GM23338 (cell line): ENCODE measurements around the gene MPEG1. TPM values are rescaled to one million over a fixed set of nuclear protein-coding genes. Genes with fewer than 3 reads are reported as not detected.

Source experiments
- ATAC-seq: fragments of 200-7000 bp; cut with Tn5 transposase; 3 replicates; pipeline ENCODE4 v1.9.1; 2020
- DNase-seq: peaks from one replicate; pipeline ENCODE4 v3.0.0-alpha.2; 2015; ENCODE audit warnings: low spot score
- H2AFZ ChIP-seq: fragments of 200-600 bp; sonication (generic); 2 replicates; pipeline ENCODE4 v1.8.0; 2016; ENCODE audit warnings: antibody characterized with exemption, mild to moderate bottlenecking, moderate library complexity
- H3F3A ChIP-seq: fragments of 200-600 bp; sonication (generic); replicated peaks from 2 replicates; pipeline ENCODE4 v1.8.0; 2017; ENCODE audit warnings: antibody characterized with exemption, mixed run types, low read depth
- H3K27ac ChIP-seq: fragments of 200-600 bp; sonication (generic); 2 replicates; pipeline ENCODE4 v1.6.1; 2016; ENCODE audit warnings: low read depth
- H3K27me3 ChIP-seq: fragments of 200-600 bp; sonication (generic); 2 replicates; pipeline ENCODE4 v1.8.0; 2016; ENCODE audit warnings: mild to moderate bottlenecking, mixed run types, moderate library complexity; ENCODE audit not compliant: insufficient read depth
- H3K36me3 ChIP-seq: fragments of 200-600 bp; sonication (generic); 2 replicates; pipeline ENCODE4 v1.8.0; 2016; ENCODE audit warnings: mild to moderate bottlenecking; ENCODE audit not compliant: insufficient read depth
- H3K4me1 ChIP-seq: fragments of 200-600 bp; sonication (generic); 2 replicates; pipeline ENCODE4 v1.8.0; 2016; ENCODE audit warnings: mild to moderate bottlenecking, moderate library complexity; ENCODE audit not compliant: insufficient read depth
- H3K4me2 ChIP-seq: fragments of 200-600 bp; sonication (generic); 2 replicates; pipeline ENCODE4 v1.7.1; 2017; ENCODE audit warnings: mixed run types
- H3K4me3 ChIP-seq: fragments of 200-600 bp; sonication (generic); 2 replicates; pipeline ENCODE4 v1.6.1; 2016; ENCODE audit warnings: mixed run types
- H3K79me2 ChIP-seq: fragments of 200-600 bp; sonication (generic); replicated peaks from 2 replicates; pipeline ENCODE4 v1.8.0; 2017; ENCODE audit warnings: mild to moderate bottlenecking; ENCODE audit not compliant: insufficient read depth
- H3K9me2 ChIP-seq: fragments of 200-600 bp; sonication (generic); 2 replicates; pipeline ENCODE4 v1.8.0; 2017; ENCODE audit not compliant: insufficient read depth
- H4K20me1 ChIP-seq: fragments of 200-600 bp; sonication (generic); replicated peaks from 2 replicates; pipeline ENCODE4 v1.8.0; 2017; ENCODE audit warnings: mild to moderate bottlenecking; ENCODE audit not compliant: insufficient read depth
- H3K27ac Mint-ChIP-seq: 2 replicates; pipeline ENCODE4 v1.8.0; 2020; ENCODE audit warnings: inconsistent platforms, mild to moderate bottlenecking, moderate library complexity, mixed read lengths
- H3K27me3 Mint-ChIP-seq: 3 replicates; pipeline ENCODE4 v1.8.0; 2022; ENCODE audit warnings: low read depth, mild to moderate bottlenecking, moderate library complexity, mixed read lengths, inconsistent platforms; ENCODE audit not compliant: insufficient read depth, poor library complexity
- H3K36me3 Mint-ChIP-seq: 3 replicates; pipeline ENCODE4 v1.8.0; 2021; ENCODE audit warnings: low read depth, mild to moderate bottlenecking, inconsistent platforms, moderate library complexity, mixed read lengths
- H3K4me1 Mint-ChIP-seq: 3 replicates; pipeline ENCODE4 v1.8.0; 2020; ENCODE audit warnings: mild to moderate bottlenecking, inconsistent platforms, mixed read lengths
- H3K4me3 Mint-ChIP-seq: 3 replicates; pipeline ENCODE4 v1.8.0; 2021; ENCODE audit warnings: moderate library complexity, mild to moderate bottlenecking, inconsistent platforms, mixed read lengths
- H3K9me3 Mint-ChIP-seq: 3 replicates; pipeline ENCODE4 v1.8.0; 2020; ENCODE audit warnings: moderate library complexity, mild to moderate bottlenecking, inconsistent platforms, mixed read lengths
- EZH2 ChIP-seq: fragments of 200-600 bp; sonication (generic); IDR thresholded peaks from one replicate; pipeline ENCODE4 v1.8.0; 2017; ENCODE audit warnings: antibody characterized with exemption, mild to moderate bottlenecking, low read depth; ENCODE audit not compliant: unreplicated experiment
- NANOG ChIP-seq: IDR thresholded peaks from 2 replicates; pipeline ENCODE4 v1.6.1; 2016; ENCODE audit warnings: antibody characterized with exemption, borderline replicate concordance
- REST ChIP-seq: IDR thresholded peaks from one replicate; pipeline ENCODE4 v1.6.1; 2018; ENCODE audit warnings: antibody characterized with exemption; ENCODE audit not compliant: unreplicated experiment
- STAT1 ChIP-seq: IDR thresholded peaks from one replicate; pipeline ENCODE4 v1.6.1; 2016; ENCODE audit warnings: antibody characterized with exemption; ENCODE audit not compliant: unreplicated experiment
- ZNF331 ChIP-seq: fragments of 250-450 bp; sonication (Bioruptor Pico); IDR thresholded peaks from 2 replicates; pipeline ENCODE4 v1.5.0; 2020; ENCODE audit warnings: low read depth, mild to moderate bottlenecking, moderate library complexity
- polyA plus RNA-seq: library from polyadenylated mRNA; unstranded; fragments of >200 nt; fragmentation: Nextera tagmentation; extraction: Ambion mirVana; gene quantifications from 2 replicates; pipeline ENCODE4 v1.2.1, GENCODE V29; 2016
- total RNA-seq: library from RNA; depleted of rRNA; stranded (reverse); fragments of >200 nt; shearing (Covaris generic); gene quantifications from 2 replicates; pipeline ENCODE4 v1.2.3, GENCODE V29; 2014
- TF ChIP-seq, protein P1 (sequence below): fragments of 250-450 bp; sonication (Bioruptor Pico); IDR thresholded peaks from 2 replicates; pipeline ENCODE4 v1.5.0; 2020; ENCODE audit warnings: mild to moderate bottlenecking, moderate library complexity

The MPEG1 gene
- total and polyA plus RNA-seq, 2 experiments from 2014 or later, result not detected

DNA sequence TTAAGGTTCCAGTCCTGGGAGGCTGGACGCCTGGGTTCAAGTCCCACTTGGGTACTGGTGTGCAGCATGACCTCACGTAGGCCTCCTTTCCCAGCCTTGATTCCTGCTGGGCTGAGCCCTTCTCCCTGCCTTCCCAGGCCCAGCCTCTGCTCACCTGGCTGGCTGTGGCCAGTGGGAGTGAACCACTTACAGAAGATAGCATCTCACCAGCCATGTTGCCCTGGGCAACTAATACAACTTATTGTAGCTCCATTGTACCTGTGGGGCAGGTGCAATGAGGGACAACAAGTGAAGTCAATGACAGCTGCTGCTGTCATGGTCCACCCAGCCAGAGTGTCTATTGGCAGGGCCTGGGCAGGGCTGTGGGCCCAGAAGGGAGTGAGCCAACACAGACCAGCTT, 48.4 kb upstream of the MPEG1 start:
- Mint-ChIP-seq H3K27me3 (no peaks in the 10 kb centered on the region), H3K4me1 (no peaks in the 10 kb centered on the region; the same call in 1 of the 3 replicates), H3K27ac (no peak overlapping the region), H3K36me3 (no peaks in the 10 kb centered on the region), H3K9me3 (no peaks in the 10 kb centered on the region), H3K4me3 (no peak overlapping the region)
- ATAC-seq (no peak), DNase-seq (no peak)
- Histone ChIP-seq H3K27ac (no peak overlapping the region), H3K4me1 (no peaks in the 10 kb centered on the region), H3K4me3 (no peak overlapping the region), H3K27me3 (no peaks in the 10 kb centered on the region), H4K20me1 (no peaks in the 10 kb centered on the region), H3K79me2 (no peaks in the 10 kb centered on the region), H2AFZ (no peak overlapping the region), H3K9me2 (no peaks in the 10 kb centered on the region), H3K36me3 (no peaks in the 10 kb centered on the region), H3K4me2 (no peak overlapping the region), H3F3A (no peaks in the 10 kb centered on the region)
- no peak for TF ChIP-seq NANOG
- TF ChIP-seq, protein P1, sequence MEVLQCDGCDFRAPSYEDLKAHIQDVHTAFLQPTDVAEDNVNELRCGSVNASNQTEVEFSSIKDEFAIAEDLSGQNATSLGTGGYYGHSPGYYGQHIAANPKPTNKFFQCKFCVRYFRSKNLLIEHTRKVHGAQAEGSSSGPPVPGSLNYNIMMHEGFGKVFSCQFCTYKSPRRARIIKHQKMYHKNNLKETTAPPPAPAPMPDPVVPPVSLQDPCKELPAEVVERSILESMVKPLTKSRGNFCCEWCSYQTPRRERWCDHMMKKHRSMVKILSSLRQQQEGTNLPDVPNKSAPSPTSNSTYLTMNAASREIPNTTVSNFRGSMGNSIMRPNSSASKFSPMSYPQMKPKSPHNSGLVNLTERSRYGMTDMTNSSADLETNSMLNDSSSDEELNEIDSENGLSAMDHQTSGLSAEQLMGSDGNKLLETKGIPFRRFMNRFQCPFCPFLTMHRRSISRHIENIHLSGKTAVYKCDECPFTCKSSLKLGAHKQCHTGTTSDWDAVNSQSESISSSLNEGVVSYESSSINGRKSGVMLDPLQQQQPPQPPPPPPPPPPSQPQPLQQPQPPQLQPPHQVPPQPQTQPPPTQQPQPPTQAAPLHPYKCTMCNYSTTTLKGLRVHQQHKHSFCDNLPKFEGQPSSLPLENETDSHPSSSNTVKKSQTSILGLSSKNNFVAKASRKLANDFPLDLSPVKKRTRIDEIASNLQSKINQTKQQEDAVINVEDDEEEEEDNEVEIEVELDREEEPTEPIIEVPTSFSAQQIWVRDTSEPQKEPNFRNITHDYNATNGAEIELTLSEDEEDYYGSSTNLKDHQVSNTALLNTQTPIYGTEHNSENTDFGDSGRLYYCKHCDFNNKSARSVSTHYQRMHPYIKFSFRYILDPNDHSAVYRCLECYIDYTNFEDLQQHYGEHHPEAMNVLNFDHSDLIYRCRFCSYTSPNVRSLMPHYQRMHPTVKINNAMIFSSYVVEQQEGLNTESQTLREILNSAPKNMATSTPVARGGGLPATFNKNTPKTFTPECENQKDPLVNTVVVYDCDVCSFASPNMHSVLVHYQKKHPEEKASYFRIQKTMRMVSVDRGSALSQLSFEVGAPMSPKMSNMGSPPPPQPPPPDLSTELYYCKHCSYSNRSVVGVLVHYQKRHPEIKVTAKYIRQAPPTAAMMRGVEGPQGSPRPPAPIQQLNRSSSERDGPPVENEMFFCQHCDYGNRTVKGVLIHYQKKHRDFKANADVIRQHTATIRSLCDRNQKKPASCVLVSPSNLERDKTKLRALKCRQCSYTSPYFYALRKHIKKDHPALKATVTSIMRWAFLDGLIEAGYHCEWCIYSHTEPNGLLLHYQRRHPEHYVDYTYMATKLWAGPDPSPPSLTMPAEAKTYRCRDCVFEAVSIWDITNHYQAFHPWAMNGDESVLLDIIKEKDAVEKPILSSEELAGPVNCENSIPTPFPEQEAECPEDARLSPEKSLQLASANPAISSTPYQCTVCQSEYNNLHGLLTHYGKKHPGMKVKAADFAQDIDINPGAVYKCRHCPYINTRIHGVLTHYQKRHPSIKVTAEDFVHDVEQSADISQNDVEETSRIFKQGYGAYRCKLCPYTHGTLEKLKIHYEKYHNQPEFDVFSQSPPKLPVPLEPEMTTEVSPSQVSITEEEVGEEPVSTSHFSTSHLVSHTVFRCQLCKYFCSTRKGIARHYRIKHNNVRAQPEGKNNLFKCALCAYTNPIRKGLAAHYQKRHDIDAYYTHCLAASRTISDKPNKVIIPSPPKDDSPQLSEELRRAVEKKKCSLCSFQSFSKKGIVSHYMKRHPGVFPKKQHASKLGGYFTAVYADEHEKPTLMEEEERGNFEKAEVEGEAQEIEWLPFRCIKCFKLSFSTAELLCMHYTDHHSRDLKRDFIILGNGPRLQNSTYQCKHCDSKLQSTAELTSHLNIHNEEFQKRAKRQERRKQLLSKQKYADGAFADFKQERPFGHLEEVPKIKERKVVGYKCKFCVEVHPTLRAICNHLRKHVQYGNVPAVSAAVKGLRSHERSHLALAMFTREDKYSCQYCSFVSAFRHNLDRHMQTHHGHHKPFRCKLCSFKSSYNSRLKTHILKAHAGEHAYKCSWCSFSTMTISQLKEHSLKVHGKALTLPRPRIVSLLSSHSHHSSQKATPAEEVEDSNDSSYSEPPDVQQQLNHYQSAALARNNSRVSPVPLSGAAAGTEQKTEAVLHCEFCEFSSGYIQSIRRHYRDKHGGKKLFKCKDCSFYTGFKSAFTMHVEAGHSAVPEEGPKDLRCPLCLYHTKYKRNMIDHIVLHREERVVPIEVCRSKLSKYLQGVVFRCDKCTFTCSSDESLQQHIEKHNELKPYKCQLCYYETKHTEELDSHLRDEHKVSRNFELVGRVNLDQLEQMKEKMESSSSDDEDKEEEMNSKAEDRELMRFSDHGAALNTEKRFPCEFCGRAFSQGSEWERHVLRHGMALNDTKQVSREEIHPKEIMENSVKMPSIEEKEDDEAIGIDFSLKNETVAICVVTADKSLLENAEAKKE, result no peak

DNA sequence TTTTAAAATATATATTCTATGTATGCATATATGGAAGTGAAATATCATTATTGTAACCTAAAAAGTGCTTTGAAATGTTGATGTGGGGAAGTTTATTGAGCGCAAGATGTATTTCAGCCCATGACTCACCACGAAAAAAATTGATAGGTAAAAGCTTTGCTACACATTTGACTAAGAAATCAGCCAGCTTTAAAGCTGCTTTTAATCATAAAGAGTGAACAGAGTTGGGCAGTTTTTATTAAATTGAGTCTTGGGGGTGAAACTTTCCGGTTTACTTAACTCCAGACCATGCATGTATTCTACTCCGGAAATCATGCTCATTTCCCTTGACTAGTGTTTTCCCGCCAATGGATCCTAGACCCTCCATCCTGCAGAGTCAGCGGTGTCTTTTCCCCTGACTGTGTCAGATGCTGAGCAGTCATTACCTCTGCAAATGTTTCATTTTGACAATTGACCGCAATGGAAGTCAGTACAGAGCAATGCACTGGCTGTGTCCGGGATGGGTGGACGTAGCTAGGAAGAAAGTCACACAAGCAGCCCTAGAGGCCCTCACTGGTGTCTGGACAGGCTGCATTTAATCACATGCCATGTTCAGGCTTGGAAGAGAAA, 47.2 kb upstream of the MPEG1 start:
- ATAC-seq, result no peak
- TF ChIP-seq STAT1, result no peak
- no peak for TF ChIP-seq REST
- TF ChIP-seq EZH2, result no peak
- TF ChIP-seq ZNF331 (CRISPR knock-in tag), result no peak

More for the DNA sequence above, 47.2 kb upstream of the MPEG1 start:
- no peaks in the 10 kb centered on the region for H3K27me3 Mint-ChIP-seq
- 0 out of 2 replicates have a peak, but pooled peaks cover 1% of the 10 kb centered on the region for H3K9me2 ChIP-seq
- H3F3A ChIP-seq, result no peaks in the 10 kb centered on the region
- H3K4me1 Mint-ChIP-seq, result peaks cover 10% of the 10 kb centered on the region
- no peak overlapping the region for H3K4me3 ChIP-seq
- H3K4me1 ChIP-seq, result peaks cover 2% of the 10 kb centered on the region
- H3K79me2 ChIP-seq, result no peaks in the 10 kb centered on the region
- no peaks in the 10 kb centered on the region for H3K27me3 ChIP-seq
- no peak overlapping the region for H3K27ac ChIP-seq
- H3K36me3 Mint-ChIP-seq, result no peaks in the 10 kb centered on the region
- no peak overlapping the region for H2AFZ ChIP-seq
- DNase-seq, result no peak
- H3K9me3 Mint-ChIP-seq, result no peaks in the 10 kb centered on the region
- no peak overlapping the region for H3K4me2 ChIP-seq
- H3K4me3 Mint-ChIP-seq, result no peak overlapping the region
- no peaks in the 10 kb centered on the region for H3K36me3 ChIP-seq
- H4K20me1 ChIP-seq, result no peaks in the 10 kb centered on the region
- H3K27ac Mint-ChIP-seq, result no peak overlapping the region
